Measurements from ENCODE around the gene PCYT2. TPM values are rescaled to one million over a fixed set of nuclear protein-coding genes. Genes with fewer than 3 reads are reported as not detected.
A peak's percentile ranks its signal among the peaks of the same experiment; 100 is the strongest.
"Not testable (repeated sequence)": the region's sequence is repeated elsewhere in the genome, so short reads cannot be mapped to it uniquely, and the experiment has no call there.

PCYT2 gene
- total RNA-seq, 1 donor from 2014 or later: 39.7 TPM

DNA sequence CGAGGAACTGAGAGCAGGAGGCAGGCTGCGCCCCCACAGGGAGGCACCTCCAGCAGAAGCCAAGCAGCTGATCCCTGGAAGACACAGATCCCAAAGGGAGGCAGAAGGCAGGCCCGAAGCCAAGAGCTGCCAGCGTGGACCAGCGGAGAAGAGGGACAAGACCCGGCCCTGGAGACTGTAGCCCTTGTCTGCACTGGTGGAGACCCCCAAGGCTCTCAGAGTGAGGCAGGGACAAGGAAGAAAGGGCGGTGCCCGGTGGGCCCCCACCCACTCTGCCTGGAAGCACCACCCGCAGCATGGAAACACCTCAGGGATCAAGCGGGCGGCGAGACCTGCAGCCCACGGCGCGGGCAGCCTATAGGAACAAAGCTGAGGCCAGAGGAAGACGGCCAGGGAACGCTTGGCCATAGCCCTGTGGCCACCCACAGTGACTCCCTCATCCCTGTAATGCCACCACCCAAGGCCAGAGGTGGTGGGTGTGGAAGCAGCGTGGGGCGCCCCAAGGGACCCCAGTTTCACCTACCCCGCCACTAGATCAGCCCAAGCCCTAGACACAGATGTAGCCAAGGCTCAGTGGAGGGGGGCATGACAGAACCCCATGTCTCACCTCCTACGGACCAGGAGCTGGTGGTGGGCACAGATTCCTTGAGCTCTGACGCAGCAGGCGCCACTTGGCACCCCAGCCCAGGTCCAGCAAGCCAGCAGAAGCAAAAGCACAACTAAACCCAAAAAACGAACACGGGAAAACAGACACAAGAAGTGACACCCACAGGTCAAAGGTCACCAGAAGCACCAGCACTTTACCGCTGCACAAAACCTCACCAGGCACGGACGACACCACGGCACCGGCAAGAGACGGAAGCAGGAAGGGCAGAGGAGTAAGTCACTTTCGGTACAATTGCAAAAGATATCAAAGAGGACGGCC, 9.7 kb upstream of the PCYT2 start:
- Histone ChIP-seq H3K4me3 (peak overlapping the region; percentile 11), H3K27me3 (ENCODE audit: low read depth) (no peaks in the 10 kb centered on the region), H3K36me3 (peaks cover 44% of the 10 kb centered on the region), H3K4me1 (peaks cover 75% of the 10 kb centered on the region), H3K9me3 (no peaks in the 10 kb centered on the region), H3K27ac (no peak overlapping the region)
- no peak for DNase-seq
- TF ChIP-seq, protein P1, sequence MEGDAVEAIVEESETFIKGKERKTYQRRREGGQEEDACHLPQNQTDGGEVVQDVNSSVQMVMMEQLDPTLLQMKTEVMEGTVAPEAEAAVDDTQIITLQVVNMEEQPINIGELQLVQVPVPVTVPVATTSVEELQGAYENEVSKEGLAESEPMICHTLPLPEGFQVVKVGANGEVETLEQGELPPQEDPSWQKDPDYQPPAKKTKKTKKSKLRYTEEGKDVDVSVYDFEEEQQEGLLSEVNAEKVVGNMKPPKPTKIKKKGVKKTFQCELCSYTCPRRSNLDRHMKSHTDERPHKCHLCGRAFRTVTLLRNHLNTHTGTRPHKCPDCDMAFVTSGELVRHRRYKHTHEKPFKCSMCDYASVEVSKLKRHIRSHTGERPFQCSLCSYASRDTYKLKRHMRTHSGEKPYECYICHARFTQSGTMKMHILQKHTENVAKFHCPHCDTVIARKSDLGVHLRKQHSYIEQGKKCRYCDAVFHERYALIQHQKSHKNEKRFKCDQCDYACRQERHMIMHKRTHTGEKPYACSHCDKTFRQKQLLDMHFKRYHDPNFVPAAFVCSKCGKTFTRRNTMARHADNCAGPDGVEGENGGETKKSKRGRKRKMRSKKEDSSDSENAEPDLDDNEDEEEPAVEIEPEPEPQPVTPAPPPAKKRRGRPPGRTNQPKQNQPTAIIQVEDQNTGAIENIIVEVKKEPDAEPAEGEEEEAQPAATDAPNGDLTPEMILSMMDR (IDR thresholded peaks at IDR 0.05): no peak
- intact Hi-C loops (cut with DNase I): no loop called here
- ATAC-seq: no peak

DNA sequence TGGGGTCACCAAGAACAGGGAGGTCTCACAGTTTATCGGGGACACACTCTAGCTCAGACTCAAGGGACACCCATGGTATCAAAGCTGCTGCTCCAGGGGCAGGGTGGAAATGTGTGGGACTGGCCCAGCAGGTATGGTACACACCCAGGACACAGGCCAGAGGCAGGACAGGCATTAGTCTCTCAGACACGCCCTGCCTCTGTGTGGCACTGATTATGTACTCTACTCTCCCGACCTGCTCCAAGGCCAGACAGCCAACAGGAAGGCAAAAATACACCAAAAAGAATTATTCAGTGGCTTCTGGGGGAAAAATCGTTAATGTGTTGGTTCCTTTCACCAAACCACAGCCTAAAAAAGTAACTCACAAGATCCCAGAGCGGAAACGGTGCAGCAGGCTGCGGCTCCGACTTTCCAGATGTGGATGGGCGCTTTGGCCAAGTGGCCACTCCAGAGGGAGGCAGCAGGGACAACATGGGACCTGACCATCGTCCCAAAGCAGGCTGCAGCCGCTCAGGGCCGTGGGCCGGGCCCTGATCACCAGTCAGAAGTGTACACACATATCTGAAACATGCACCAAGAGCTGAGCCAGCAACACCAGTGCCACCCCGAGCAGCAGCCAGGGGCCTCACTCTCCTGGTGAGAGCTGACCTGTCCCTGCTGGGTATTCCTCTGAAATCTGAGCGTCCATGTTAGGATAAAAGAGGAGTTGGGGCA, 7.8 kb upstream of the PCYT2 start:
- H3K4me1 ChIP-seq: peaks cover 60% of the 10 kb centered on the region
- TF ChIP-seq, protein P1 (IDR thresholded peaks at IDR 0.05): no peak
- H3K36me3 ChIP-seq: peaks cover 63% of the 10 kb centered on the region
- ATAC-seq (no peak), DNase-seq (no peak)
- no peaks in the 10 kb centered on the region for H3K9me3 ChIP-seq
- no peak overlapping the region for H3K4me3 ChIP-seq
- intact Hi-C loops (cut with DNase I): no loop called here
- no peak overlapping the region for H3K27ac ChIP-seq
- H3K27me3 ChIP-seq (ENCODE audit: low read depth): no peaks in the 10 kb centered on the region

GRCh38 chr17:81918333-81918669, 7.1 kb upstream of the PCYT2 start:
- Histone ChIP-seq H3K36me3 (peaks cover 70% of the 10 kb centered on the region), H3K27ac (peak overlapping the region; percentile 82), H3K4me3 (peak overlapping the region; percentile 93), H3K4me1 (peaks cover 53% of the 10 kb centered on the region)
- DNase-seq; H3K9me3 ChIP-seq; intact Hi-C loops (cut with DNase I); H3K27me3 ChIP-seq (ENCODE audit: low read depth): not testable (repeated sequence)
- ATAC-seq: peak; percentile 5 to 22
- TF ChIP-seq, protein P1 (IDR thresholded peaks at IDR 0.05): peak; percentile 11

DNA sequence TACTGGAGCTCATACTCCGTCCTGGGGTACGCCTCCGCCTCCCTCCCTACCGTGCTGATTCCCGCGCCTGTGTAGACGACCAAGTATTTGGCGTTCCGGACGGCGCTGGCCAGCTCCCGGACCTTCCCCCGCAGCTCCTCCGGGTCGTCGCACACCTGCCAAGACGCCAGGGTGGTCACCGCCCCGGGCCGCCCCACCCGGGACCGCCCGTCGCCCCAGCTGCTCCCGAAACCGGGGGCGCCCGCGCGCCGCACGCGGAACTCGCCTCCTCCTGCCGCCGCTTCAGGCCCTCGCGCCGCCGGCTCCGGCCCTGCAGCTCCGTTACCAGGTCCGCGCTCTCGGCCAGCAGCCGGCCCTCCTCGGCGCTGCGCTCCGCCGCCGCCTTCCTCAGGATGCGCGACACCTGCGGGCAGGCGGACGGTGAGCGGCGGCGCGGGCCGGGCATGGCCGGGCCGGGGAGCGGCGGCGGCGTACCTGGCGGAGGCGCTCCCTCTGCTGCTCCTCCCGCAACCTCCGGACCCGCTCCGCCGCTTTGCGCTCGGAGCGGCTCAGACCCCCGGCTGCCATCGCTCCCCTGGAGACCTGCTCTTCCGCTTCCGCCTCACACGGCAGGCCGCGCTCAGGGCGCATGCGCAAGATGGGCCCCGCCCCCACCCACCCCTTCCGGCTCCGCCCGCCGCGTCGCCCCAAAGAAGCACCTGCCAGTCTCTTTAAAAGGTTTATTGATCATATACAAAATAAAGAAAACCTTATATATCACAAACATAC, 6.5 kb upstream of the PCYT2 start, which contains the start of gene SIRT7:
TSS of gene SIRT7 (minus strand) at position 612 of the 768 bp plus-strand sequence. CDS start at position 567, 45 bp downstream.
- Histone ChIP-seq H3K4me3 (peak within 1 kb of the TSS; percentile 93), H3K36me3 (peaks cover 73% of the 10 kb centered on the region), H3K9me3 (no peaks in the 10 kb centered on the region), H3K4me1 (peaks cover 48% of the 10 kb centered on the region), H3K27ac (peak within 1 kb of the TSS; percentile 82), H3K27me3 (ENCODE audit: low read depth) (no peaks in the 10 kb centered on the region)
- TF ChIP-seq, protein P1 (IDR thresholded peaks at IDR 0.05): no peak
- DNase-seq (peak; percentile 82), ATAC-seq (peak; percentile 82 to 87)
- intact Hi-C loops (cut with DNase I): no loop called here

Measured in lower lobe of right lung (tissue), 2 donors.